T-cell (primary cell): ENCODE measurements around the gene TNIP2. TPM values are rescaled to one million over a fixed set of nuclear protein-coding genes. Genes with fewer than 3 reads are reported as not detected.

ENCODE experiments used
- ATAC-seq, 4 experiments: fragments of 200-7000 bp in 3 of 4; fragments of 150-1000 bp in 1 of 4; cut with Tn5 transposase; replicated peaks in 1 of 4; 1 replicate in 3 of 4; 2 replicates in 1 of 4; pipeline ENCODE4 v1.10.0; 2021; ENCODE audit warnings: moderate library complexity in 3 of 4, mild to moderate bottlenecking in 2 of 4, moderate number of reproducible peaks in 1 of 4
- CTCF ChIA-PET, 2 donors: fragments of 300-600 bp; sonication (Branson Sonifier 250); formaldehyde crosslinking; loops; one replicate each; lab custom pipeline; 2022; ENCODE audit warnings: antibody characterized with exemption in 2 of 2; lab: Charles Lee
- POLR2A ChIA-PET, 2 donors: fragments of 300-600 bp; sonication (Branson Sonifier 250); formaldehyde crosslinking; loops; one replicate each; lab custom pipeline; 2022; ENCODE audit warnings: antibody characterized with exemption in 2 of 2; lab: Charles Lee
- DNase-seq, 35 experiments: peaks; one replicate each; pipeline versions ENCODE4 v3.0.0 to v3.0.0-alpha.2; 2013 to 2023
- H3K27ac ChIP-seq: one replicate; pipeline ENCODE4 v1.5.1; 2013; ENCODE audit warnings: low read length
- H3K27me3 ChIP-seq, 2 experiments: replicated peaks in 1 of 2; 1 replicate in 1 of 2; 2 replicates in 1 of 2; pipeline versions ENCODE4 v1.6.1 to v1.7.0; 2013; ENCODE audit warnings: low read length in 1 of 2, mixed read lengths in 1 of 2; ENCODE audit not compliant: control insufficient read depth in 2 of 2, insufficient read depth in 2 of 2; ENCODE audit errors: extremely low read depth in 1 of 2
- H3K36me3 ChIP-seq, 2 donors: 1 replicate in 1 of 2; 2 replicates in 1 of 2; pipeline versions ENCODE4 v1.6.1 to v1.7.0; 2013; ENCODE audit warnings: low read length in 1 of 2; ENCODE audit not compliant: control insufficient read depth in 2 of 2, insufficient read depth in 1 of 2; ENCODE audit errors: extremely low read depth in 1 of 2
- H3K4me1 ChIP-seq, 2 experiments: 1 replicate in 1 of 2; 2 replicates in 1 of 2; pipeline versions ENCODE4 v1.6.1 to v1.7.0; 2013; ENCODE audit warnings: low read length in 2 of 2, mixed read lengths in 1 of 2; ENCODE audit not compliant: insufficient read depth in 2 of 2, control insufficient read depth in 1 of 2; ENCODE audit errors: extremely low read depth in 1 of 2
- H3K4me3 ChIP-seq, 2 donors: 1 replicate in 1 of 2; 2 replicates in 1 of 2; pipeline versions ENCODE4 v1.5.1 to v1.7.0; 2013; ENCODE audit warnings: mild to moderate bottlenecking in 2 of 2, low read length in 1 of 2, moderate library complexity in 1 of 2; ENCODE audit not compliant: control insufficient read depth in 1 of 2; ENCODE audit errors: extremely low read depth in 1 of 2
- H3K9me3 ChIP-seq: 2 replicates; pipeline ENCODE4 v1.7.0; 2013
- H3K27ac Mint-ChIP-seq, 2 donors: one replicate each; pipeline ENCODE4 v1.8.0; 2020 to 2021; ENCODE audit warnings: mild to moderate bottlenecking in 2 of 2, mixed read lengths in 2 of 2
- H3K27me3 Mint-ChIP-seq, 2 donors: one replicate each; pipeline ENCODE4 v1.8.0; 2021 to 2022; ENCODE audit warnings: mixed read lengths in 2 of 2
- H3K36me3 Mint-ChIP-seq: one replicate; pipeline ENCODE4 v1.8.0; 2021; ENCODE audit warnings: mixed read lengths
- H3K4me1 Mint-ChIP-seq, 3 donors: one replicate each; pipeline ENCODE4 v1.8.0; 2020 to 2022; ENCODE audit warnings: mixed read lengths in 3 of 3, mild to moderate bottlenecking in 1 of 3
- H3K4me3 Mint-ChIP-seq, 3 donors: one replicate each; pipeline ENCODE4 v1.8.0; 2020 to 2022; ENCODE audit warnings: mild to moderate bottlenecking in 3 of 3, mixed read lengths in 3 of 3, moderate library complexity in 3 of 3
- H3K9me3 Mint-ChIP-seq, 3 donors: one replicate each; pipeline ENCODE4 v1.8.0; 2020 to 2022; ENCODE audit warnings: mixed read lengths in 3 of 3
- WGBS: methylation state at CpG from one replicate; pipeline ENCODE4 v1.1.5; 2013; ENCODE audit warnings: missing lambda C conversion rate; ENCODE audit not compliant: insufficient coverage; 5-methylcytosine and 5-hydroxymethylcytosine counted together
- total RNA-seq, 35 experiments: library from RNA in 6 of 35; stranded (reverse) in 6 of 35; fragments of 120-200 nt in 1 of 35; gene quantifications; one replicate each; pipeline versions ENCODE4 v1.2.1 to v1.2.4 and lab custom pipeline; 2013 to 2026

The TNIP2 gene
- total RNA-seq, 5 donors from 2014 or later (not counting 1 experiment from before 2014, with no cell fraction given): 39.5 to 65.3 (median 59.1) TPM

DNA sequence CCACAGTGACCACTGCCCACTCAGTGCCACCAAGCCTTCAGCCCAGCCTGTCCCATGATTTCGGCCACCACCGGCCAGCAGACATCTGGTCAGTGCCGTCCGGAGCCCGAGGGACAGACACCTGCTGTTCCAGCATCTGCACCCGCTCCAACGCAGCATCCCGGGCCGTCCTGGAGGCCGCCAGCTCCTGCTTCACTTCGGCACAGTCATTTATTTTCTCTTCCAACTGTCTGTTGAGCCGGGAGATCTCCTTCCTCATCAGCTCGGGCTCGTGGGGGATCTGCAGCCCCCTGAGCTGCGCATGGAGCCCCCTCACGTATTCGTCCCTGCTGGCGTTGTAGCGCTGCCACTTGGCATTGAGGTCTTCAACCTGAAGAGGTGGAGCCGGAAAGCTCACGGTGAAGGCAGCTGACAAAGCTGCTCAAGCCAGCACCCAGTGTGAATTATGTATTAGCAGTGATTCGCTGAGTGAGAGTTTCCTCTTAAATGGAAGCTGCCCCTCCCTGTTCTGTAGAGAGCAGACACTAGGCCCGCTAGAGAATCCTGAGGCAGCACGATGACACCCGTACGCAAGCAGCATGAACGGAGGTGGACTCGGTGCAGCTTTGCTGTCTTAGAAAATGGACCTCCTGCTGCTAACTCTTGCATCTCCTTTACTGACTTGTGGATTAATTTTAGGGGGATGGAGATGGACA, 11.4 kb downstream of the TNIP2 start:
- ATAC-seq (no peak), DNase-seq (no peak)
- H3K4me3 Mint-ChIP-seq: no peak overlapping the region
- H3K27me3 Mint-ChIP-seq: no peaks in the 10 kb centered on the region
- H3K4me3 ChIP-seq: no peak overlapping the region
- H3K9me3 ChIP-seq: no peaks in the 10 kb centered on the region
- POLR2A ChIA-PET: no interaction called here
- peaks cover 41% of the 10 kb centered on the region for H3K36me3 Mint-ChIP-seq
- H3K9me3 Mint-ChIP-seq: no peaks in the 10 kb centered on the region
- H3K36me3 ChIP-seq: peaks cover 9 to 63% of the 10 kb centered on the region in 2 donors
- H3K4me1 ChIP-seq: peaks cover 0 to 29% of the 10 kb centered on the region in 2 experiments
- peaks cover 27 to 38% (median 30%) of the 10 kb centered on the region in 3 donors for H3K4me1 Mint-ChIP-seq
- H3K27me3 ChIP-seq: no peaks in the 10 kb centered on the region
- peak overlapping the region; percentile 98 for H3K27ac ChIP-seq
- peak overlapping the region; percentile 89 to 91 for H3K27ac Mint-ChIP-seq
- CTCF ChIA-PET: interaction anchor here in 1 of 2 donors (0.6 kb wide), 2 partner anchors 17 to 304 kb away, joined by 3 to 4 read pairs; no protein-coding TSS in a partner anchor
- 96% methylated on average over 22 of the region's 28 CpGs for WGBS

DNA sequence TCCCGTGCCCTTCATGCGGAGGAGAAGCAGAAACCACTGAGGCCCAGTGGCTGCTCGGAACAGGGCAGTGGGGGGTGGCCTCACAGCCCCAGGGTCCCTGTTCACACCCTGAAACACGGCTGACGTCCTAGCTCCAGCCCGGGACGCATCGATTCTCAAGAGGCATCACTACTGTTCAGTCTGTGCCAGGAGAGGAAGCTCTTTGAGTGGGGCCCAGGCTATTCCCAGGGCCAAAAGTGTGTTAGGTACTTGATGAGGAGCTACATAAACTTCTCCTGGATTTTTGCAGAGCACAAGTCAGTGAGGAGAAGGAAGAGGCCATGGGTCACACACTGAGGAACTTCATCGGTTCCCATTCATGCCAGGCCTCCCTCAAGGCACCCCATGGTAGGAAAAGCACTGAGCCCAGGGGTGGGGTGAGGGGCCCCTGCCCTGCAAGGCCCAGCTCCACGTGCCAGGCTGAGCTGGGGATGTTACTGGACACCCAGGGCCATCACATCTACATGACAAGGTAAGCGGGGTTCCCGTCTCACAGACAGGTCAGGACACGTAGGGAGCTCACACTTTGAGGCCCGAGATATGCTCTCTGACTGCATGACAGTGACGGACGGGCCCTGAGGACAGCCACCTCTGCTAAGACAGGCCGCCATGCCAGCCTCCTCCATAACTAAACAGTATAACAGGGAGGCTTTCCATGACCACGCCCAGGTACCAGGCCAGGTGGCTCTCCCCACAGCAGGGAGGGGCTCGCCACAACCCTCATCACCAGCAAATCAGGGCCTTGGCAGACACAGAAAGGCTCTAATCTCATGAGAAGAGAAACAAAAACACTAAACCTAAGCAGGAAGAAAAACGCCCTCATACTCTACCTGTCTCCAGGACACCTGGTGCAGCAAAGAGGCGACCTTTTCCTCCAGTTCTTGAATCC, 12.4 kb downstream of the TNIP2 start:
- Mint-ChIP-seq H3K36me3 (peaks cover 41% of the 10 kb centered on the region), H3K27me3 (no peaks in the 10 kb centered on the region), H3K9me3 (no peaks in the 10 kb centered on the region), H3K27ac (peak overlapping the region; percentile 19 to 36), H3K4me3 (no peak overlapping the region), H3K4me1 (peaks cover 27 to 33% (median 29%) of the 10 kb centered on the region in 3 donors)
- CTCF ChIA-PET: no interaction called here
- POLR2A ChIA-PET: no interaction called here
- H3K36me3 ChIP-seq: peaks cover 9 to 61% of the 10 kb centered on the region in 2 donors
- H3K27me3 ChIP-seq: no peaks in the 10 kb centered on the region
- H3K4me1 ChIP-seq: peaks cover 0 to 27% of the 10 kb centered on the region in 2 experiments
- H3K4me3 ChIP-seq: no peak overlapping the region
- no peak for DNase-seq
- H3K27ac ChIP-seq: no peak overlapping the region
- 93% methylated on average over 16 of the region's 21 CpGs for WGBS
- ATAC-seq: no peak
- no peaks in the 10 kb centered on the region for H3K9me3 ChIP-seq

DNA sequence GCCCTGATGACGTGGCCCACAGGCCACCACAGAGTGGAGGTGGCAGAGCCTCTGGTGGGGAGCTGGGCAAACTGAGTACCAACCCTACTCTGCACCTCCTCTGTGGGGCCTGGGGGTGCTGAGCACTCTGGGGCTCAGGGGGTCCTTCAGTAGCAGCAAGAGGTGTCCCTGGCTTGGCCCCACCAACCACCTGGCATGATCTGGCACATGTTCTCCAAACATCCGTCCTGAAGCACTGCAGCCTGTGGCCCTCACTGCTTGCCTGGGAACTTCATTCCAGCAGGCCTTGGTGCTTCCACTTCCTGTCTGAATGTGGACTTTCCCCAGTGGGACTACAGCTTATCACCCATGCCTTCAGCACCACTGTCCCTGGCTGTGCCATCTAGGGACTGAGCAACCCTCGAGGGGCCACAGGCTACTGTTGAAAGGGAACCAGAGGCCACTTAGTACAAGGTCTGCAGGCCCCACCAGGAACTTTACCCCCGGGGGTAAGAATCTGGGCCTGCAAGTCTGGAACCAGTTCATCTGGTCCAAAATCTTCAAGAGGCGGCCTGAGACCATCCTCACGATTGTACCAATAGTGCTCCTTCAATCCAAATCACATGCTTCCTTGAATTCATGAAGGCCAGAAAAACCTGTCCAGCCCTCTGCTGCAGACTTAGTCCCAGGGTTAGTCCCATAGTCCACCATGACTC, 13.2 kb downstream of the TNIP2 start:
- H3K4me1 ChIP-seq: peaks cover 0 to 25% of the 10 kb centered on the region in 2 experiments
- CTCF ChIA-PET: no interaction called here
- no peaks in the 10 kb centered on the region for H3K27me3 Mint-ChIP-seq
- peaks cover 0 to 3% (median 0%) of the 10 kb centered on the region in 3 donors for H3K9me3 Mint-ChIP-seq
- H3K4me1 Mint-ChIP-seq: peaks cover 26 to 33% (median 28%) of the 10 kb centered on the region in 3 donors
- peak overlapping the region in 1 of 2 donors; percentile 36 for H3K27ac Mint-ChIP-seq
- ATAC-seq: no peak
- H3K4me3 ChIP-seq: no peak overlapping the region
- H3K9me3 ChIP-seq: no peaks in the 10 kb centered on the region
- H3K27me3 ChIP-seq: no peaks in the 10 kb centered on the region
- no peak overlapping the region for H3K4me3 Mint-ChIP-seq
- peaks cover 9 to 60% of the 10 kb centered on the region in 2 donors for H3K36me3 ChIP-seq
- peaks cover 46% of the 10 kb centered on the region for H3K36me3 Mint-ChIP-seq
- POLR2A ChIA-PET: no interaction called here
- WGBS: 90% methylated on average over 5 of the region's 6 CpGs
- no peak overlapping the region for H3K27ac ChIP-seq
- DNase-seq: no peak

DNA sequence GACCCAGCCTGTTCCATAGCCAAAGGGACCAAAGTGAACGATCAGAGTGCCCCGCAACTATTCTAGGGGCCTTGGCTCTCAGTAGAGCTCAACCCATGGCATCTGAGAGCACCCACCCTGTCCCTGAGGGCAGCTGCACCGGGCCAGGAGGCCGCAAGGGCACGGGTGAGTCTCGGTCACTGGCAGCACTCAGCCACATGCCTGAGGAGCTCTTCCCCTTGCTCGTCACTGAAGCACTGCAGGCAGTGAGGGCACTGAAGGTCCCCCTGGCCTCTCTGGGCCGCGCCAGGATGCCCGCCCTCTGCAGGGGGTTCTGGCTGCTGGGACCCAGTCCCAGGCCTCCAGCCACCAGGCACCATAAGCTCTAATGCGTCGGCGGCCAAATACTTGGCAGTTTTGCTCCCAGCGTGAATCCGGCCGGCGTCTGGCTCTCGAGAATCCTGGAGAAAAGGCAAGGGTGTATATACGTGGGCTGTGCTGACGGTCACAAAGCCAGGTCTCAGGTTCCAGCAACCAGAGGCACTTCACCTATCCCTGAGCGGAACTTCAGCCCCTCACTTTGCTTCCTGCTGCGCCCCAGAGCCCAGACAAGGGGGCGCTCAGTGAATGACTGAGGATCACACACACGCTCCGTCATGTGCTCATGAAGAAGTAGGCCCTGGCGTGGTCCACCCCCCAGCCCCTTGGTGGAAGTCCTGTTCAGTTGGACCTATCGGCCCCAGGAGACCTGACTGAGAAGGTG, 13.9 kb downstream of the TNIP2 start:
- H3K27me3 Mint-ChIP-seq: no peaks in the 10 kb centered on the region
- no peak for DNase-seq
- peaks cover 20 to 26% (median 21%) of the 10 kb centered on the region in 3 donors for H3K4me1 Mint-ChIP-seq
- no peak overlapping the region for H3K4me3 Mint-ChIP-seq
- Histone ChIP-seq H3K9me3 (no peaks in the 10 kb centered on the region), H3K4me1 (peaks cover 0 to 19% of the 10 kb centered on the region in 2 experiments), H3K4me3 (no peak overlapping the region), H3K27me3 (no peaks in the 10 kb centered on the region), H3K36me3 (peaks cover 5 to 53% of the 10 kb centered on the region in 2 donors), H3K27ac (no peak overlapping the region)
- H3K9me3 Mint-ChIP-seq: peaks cover 0 to 3% (median 0%) of the 10 kb centered on the region in 3 donors
- H3K36me3 Mint-ChIP-seq: peaks cover 40% of the 10 kb centered on the region
- CTCF ChIA-PET: no interaction called here
- 98% methylated on average over 27 of the region's 27 CpGs for WGBS
- no peak for ATAC-seq
- POLR2A ChIA-PET: no interaction called here
- H3K27ac Mint-ChIP-seq: no peak overlapping the region

DNA sequence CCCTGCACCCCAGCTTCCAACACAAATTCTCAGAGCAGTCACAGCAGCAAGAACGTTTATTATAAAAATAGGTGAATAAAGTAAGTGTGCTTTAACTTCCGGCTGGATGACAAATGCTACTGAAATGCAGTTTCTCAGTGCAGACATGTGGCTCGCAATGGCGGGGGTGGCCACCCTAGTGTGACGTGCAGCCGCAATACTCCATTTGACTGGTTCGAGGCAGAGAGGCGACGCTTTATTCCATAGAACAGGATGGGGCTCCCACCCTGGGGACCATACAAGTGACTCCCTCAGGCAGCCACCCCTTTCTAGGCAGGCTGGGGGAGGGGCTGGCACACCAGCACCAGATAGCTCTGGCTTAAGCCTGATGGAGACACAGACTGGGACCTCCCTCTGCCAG, 14.5 kb downstream of the TNIP2 start:
- H3K36me3 ChIP-seq: peaks cover 5 to 47% of the 10 kb centered on the region in 2 donors
- peaks cover 0 to 13% of the 10 kb centered on the region in 2 experiments for H3K4me1 ChIP-seq
- no peak overlapping the region for H3K27ac ChIP-seq
- H3K27me3 ChIP-seq: no peaks in the 10 kb centered on the region
- no peak overlapping the region for H3K4me3 ChIP-seq
- peaks cover 15 to 19% (median 18%) of the 10 kb centered on the region in 3 donors for H3K4me1 Mint-ChIP-seq
- no peaks in the 10 kb centered on the region for H3K9me3 ChIP-seq
- POLR2A ChIA-PET: no interaction called here
- H3K4me3 Mint-ChIP-seq: no peak overlapping the region
- H3K27me3 Mint-ChIP-seq: no peaks in the 10 kb centered on the region
- H3K36me3 Mint-ChIP-seq: peaks cover 41% of the 10 kb centered on the region
- no peak for ATAC-seq
- H3K27ac Mint-ChIP-seq: peak overlapping the region in 1 of 2 donors; percentile 71
- H3K9me3 Mint-ChIP-seq: peaks cover 2 to 3% (median 2%) of the 10 kb centered on the region in 3 donors
- DNase-seq: no peak
- WGBS: 94% methylated on average over 6 of the region's 9 CpGs
- CTCF ChIA-PET: no interaction called here
